Effector memory CD4-positive, alpha-beta T cell (primary cell): ENCODE data around the gene CCDC185.

ENCODE experiments used
- DNase-seq, 3 donors: peaks; one replicate each; pipeline ENCODE4 v3.0.0-alpha.2; 2020
- H3K27ac ChIP-seq: 2 replicates; pipeline ENCODE4 v1.7.0; 2013; ENCODE audit warnings: mild to moderate bottlenecking, low read length, moderate library complexity; ENCODE audit not compliant: insufficient read depth, poor library complexity, severe bottlenecking
- H3K27me3 ChIP-seq: replicated peaks from 2 replicates; pipeline ENCODE4 v1.7.0; 2013; ENCODE audit warnings: mild to moderate bottlenecking, low read length; ENCODE audit not compliant: insufficient read depth, control insufficient read depth, poor library complexity, severe bottlenecking
- H3K36me3 ChIP-seq: 2 replicates; pipeline ENCODE4 v1.7.0; 2013; ENCODE audit warnings: mild to moderate bottlenecking, low read length, moderate library complexity; ENCODE audit not compliant: control insufficient read depth, insufficient read depth
- H3K4me1 ChIP-seq: 2 replicates; pipeline ENCODE4 v1.7.0; 2013; ENCODE audit warnings: low read length, mild to moderate bottlenecking; ENCODE audit not compliant: control insufficient read depth, insufficient read depth, poor library complexity, severe bottlenecking
- H3K4me3 ChIP-seq: 2 replicates; pipeline ENCODE4 v1.7.0; 2013; ENCODE audit warnings: low read length, low read depth, mild to moderate bottlenecking; ENCODE audit not compliant: insufficient read depth, poor library complexity, severe bottlenecking
- H3K9me3 ChIP-seq: 2 replicates; pipeline ENCODE4 v1.7.0; 2013; ENCODE audit warnings: mild to moderate bottlenecking, low read length, moderate library complexity; ENCODE audit not compliant: control insufficient read depth

CCDC185 gene

GRCh38 chr1:223353939-223354338 is 39.3 kb upstream of the CCDC185 start:
- no peaks in the 10 kb centered on the region for H3K9me3 ChIP-seq
- H3K27ac ChIP-seq, result no peak overlapping the region
- H3K4me1 ChIP-seq, result no peaks in the 10 kb centered on the region
- no peaks in the 10 kb centered on the region for H3K36me3 ChIP-seq
- no peak for DNase-seq
- H3K27me3 ChIP-seq, result no peaks in the 10 kb centered on the region
- H3K4me3 ChIP-seq, result no peak overlapping the region

- Histone ChIP-seq H3K36me3 (no peaks in the 10 kb centered on the region), H3K27ac (no peak overlapping the region), H3K27me3 (no peaks in the 10 kb centered on the region), H3K9me3 (no peaks in the 10 kb centered on the region), H3K4me3 (no peak overlapping the region), H3K4me1 (no peaks in the 10 kb centered on the region)
- no peak for DNase-seq
These were observed 37.5 kb upstream of the CCDC185 start for GRCh38 chr1:223355699-223356098.

GRCh38 chr1:223358826-223359225 is 34.4 kb upstream of the CCDC185 start:
- peaks cover 9% of the 10 kb centered on the region for H3K4me1 ChIP-seq
- H3K4me3 ChIP-seq, result no peak overlapping the region
- no peaks in the 10 kb centered on the region for H3K9me3 ChIP-seq
- DNase-seq, result no peak
- no peaks in the 10 kb centered on the region for H3K27me3 ChIP-seq
- H3K27ac ChIP-seq, result no peak overlapping the region
- no peaks in the 10 kb centered on the region for H3K36me3 ChIP-seq

- Histone ChIP-seq H3K27me3 (no peaks in the 10 kb centered on the region), H3K4me3 (peak overlapping the region; percentile 73), H3K4me1 (peaks cover 13% of the 10 kb centered on the region), H3K27ac (peak overlapping the region; percentile 13), H3K36me3 (no peaks in the 10 kb centered on the region), H3K9me3 (no peaks in the 10 kb centered on the region)
- peak in 2 of 3 donors; percentile 6 to 14 for DNase-seq
These were observed 30.0 kb upstream of the CCDC185 start for GRCh38 chr1:223363057-223363855.

- H3K9me3 ChIP-seq, result no peaks in the 10 kb centered on the region
- H3K4me3 ChIP-seq, result peak within 1 kb of the TSS; percentile 73
- H3K36me3 ChIP-seq, result no peaks in the 10 kb centered on the region
- H3K27me3 ChIP-seq, result no peaks in the 10 kb centered on the region
- peak; percentile 28 to 53 (median 46) for DNase-seq
- H3K27ac ChIP-seq, result peak within 1 kb of the TSS; percentile 13
- H3K4me1 ChIP-seq, result peaks cover 13% of the 10 kb centered on the region
These were observed 29.1 kb upstream of the CCDC185 start, which contains the start of gene SUSD4 for GRCh38 chr1:223363856-223364684. Gene SUSD4 (minus strand): TSS chr1:223364176. CDS start chr1:223363425, 751 bp downstream.

- H3K27me3 ChIP-seq, result no peaks in the 10 kb centered on the region
- peak in 1 of 3 donors; percentile 3 for DNase-seq
These were observed 28.4 kb upstream of the CCDC185 start for GRCh38 chr1:223364685-223365382.

GRCh38 chr1:223374064-223374610 is 19.1 kb upstream of the CCDC185 start:
- H3K4me3 ChIP-seq, result no peak overlapping the region
- no peak for DNase-seq
- H3K27ac ChIP-seq, result no peak overlapping the region
- H3K27me3 ChIP-seq, result peaks cover 2% of the 10 kb centered on the region
- no peaks in the 10 kb centered on the region for H3K36me3 ChIP-seq
- no peaks in the 10 kb centered on the region for H3K9me3 ChIP-seq
- no peaks in the 10 kb centered on the region for H3K4me1 ChIP-seq

More at GRCh38 chr1:223364685-223365382, 28.4 kb upstream of the CCDC185 start:
- peaks cover 13% of the 10 kb centered on the region for H3K4me1 ChIP-seq
- peak overlapping the region; percentile 64 for H3K4me3 ChIP-seq
- H3K36me3 ChIP-seq, result no peaks in the 10 kb centered on the region
- H3K9me3 ChIP-seq, result no peaks in the 10 kb centered on the region
- no peak overlapping the region for H3K27ac ChIP-seq

- no peak overlapping the region for H3K4me3 ChIP-seq
- no peak for DNase-seq
- H3K4me1 ChIP-seq, result no peaks in the 10 kb centered on the region
- no peak overlapping the region for H3K27ac ChIP-seq
- H3K27me3 ChIP-seq, result peaks cover 2% of the 10 kb centered on the region
- H3K36me3 ChIP-seq, result no peaks in the 10 kb centered on the region
- no peaks in the 10 kb centered on the region for H3K9me3 ChIP-seq
These were observed 14.5 kb upstream of the CCDC185 start for GRCh38 chr1:223378754-223379153.

- Histone ChIP-seq H3K4me1 (no peaks in the 10 kb centered on the region), H3K9me3 (no peaks in the 10 kb centered on the region), H3K4me3 (no peak overlapping the region), H3K27ac (no peak overlapping the region), H3K27me3 (no peaks in the 10 kb centered on the region), H3K36me3 (no peaks in the 10 kb centered on the region)
- DNase-seq, result no peak
These were observed 7.2 kb upstream of the CCDC185 start for GRCh38 chr1:223386013-223386412.
